ENCODE measurements around the gene GXYLT1.
A peak's percentile ranks its signal among the peaks of the same experiment; 100 is the strongest.
"Not testable (repeated sequence)": the region's sequence is repeated elsewhere in the genome, so short reads cannot be mapped to it uniquely, and the experiment has no call there.

Gene GXYLT1

GRCh38 chr12:42129595-42130204, 15.0 kb downstream of the GXYLT1 start:
- no peak for DNase-seq
- Mint-ChIP-seq H3K36me3 (ENCODE audit: low read depth) (peaks cover 11% of the 10 kb centered on the region), H3K9me3 (no peaks in the 10 kb centered on the region), H3K27me3 (no peaks in the 10 kb centered on the region), H3K4me1 (ENCODE audit: low read depth) (peaks cover 58% of the 10 kb centered on the region), H3K4me3 (no peak overlapping the region), H3K27ac (no peak overlapping the region)

- Mint-ChIP-seq H3K36me3 (ENCODE audit: low read depth) (peaks cover 11% of the 10 kb centered on the region), H3K9me3 (no peaks in the 10 kb centered on the region), H3K4me3 (no peak overlapping the region), H3K27ac (no peak overlapping the region), H3K4me1 (ENCODE audit: low read depth) (peaks cover 55% of the 10 kb centered on the region), H3K27me3 (no peaks in the 10 kb centered on the region)
- DNase-seq = no peak
Measured at GRCh38 chr12:42128888-42129287, 15.8 kb downstream of the GXYLT1 start.

- Mint-ChIP-seq H3K4me3 (no peak overlapping the region), H3K4me1 (ENCODE audit: low read depth) (peaks cover 51% of the 10 kb centered on the region), H3K9me3 (no peaks in the 10 kb centered on the region), H3K36me3 (ENCODE audit: low read depth) (peaks cover 8% of the 10 kb centered on the region), H3K27ac (no peak overlapping the region), H3K27me3 (no peaks in the 10 kb centered on the region)
- no peak for DNase-seq
Measured at GRCh38 chr12:42128327-42128726, 16.3 kb downstream of the GXYLT1 start.

- H3K36me3 Mint-ChIP-seq (ENCODE audit: low read depth) = peaks cover 6% of the 10 kb centered on the region
- DNase-seq = no peak
- peaks cover 44% of the 10 kb centered on the region for H3K4me1 Mint-ChIP-seq (ENCODE audit: low read depth)
- H3K27me3 Mint-ChIP-seq = no peaks in the 10 kb centered on the region
- no peak overlapping the region for H3K27ac Mint-ChIP-seq
- H3K4me3 Mint-ChIP-seq = no peak overlapping the region
- no peaks in the 10 kb centered on the region for H3K9me3 Mint-ChIP-seq
Measured at GRCh38 chr12:42126963-42127362, 17.7 kb downstream of the GXYLT1 start.

- no peak for DNase-seq
- Mint-ChIP-seq H3K27me3 (no peaks in the 10 kb centered on the region), H3K9me3 (no peaks in the 10 kb centered on the region), H3K36me3 (ENCODE audit: low read depth) (peaks cover 6% of the 10 kb centered on the region), H3K27ac (no peak overlapping the region), H3K4me3 (no peak overlapping the region), H3K4me1 (ENCODE audit: low read depth) (peaks cover 30% of the 10 kb centered on the region)
Measured at GRCh38 chr12:42125388-42125767, 19.3 kb downstream of the GXYLT1 start.

GRCh38 chr12:42124764-42125387, 19.8 kb downstream of the GXYLT1 start:
- H3K36me3 Mint-ChIP-seq (ENCODE audit: low read depth) = peaks cover 10% of the 10 kb centered on the region
- no peaks in the 10 kb centered on the region for H3K9me3 Mint-ChIP-seq
- peaks cover 29% of the 10 kb centered on the region for H3K4me1 Mint-ChIP-seq (ENCODE audit: low read depth)
- no peak overlapping the region for H3K27ac Mint-ChIP-seq
- no peak overlapping the region for H3K4me3 Mint-ChIP-seq
- no peaks in the 10 kb centered on the region for H3K27me3 Mint-ChIP-seq
- DNase-seq = no peak

GRCh38 chr12:42119085-42119633, 25.5 kb downstream of the GXYLT1 start:
- DNase-seq = no peak

GRCh38 chr12:42118136-42118879, 26.4 kb downstream of the GXYLT1 start:
- H3K27ac Mint-ChIP-seq = no peak overlapping the region
- no peak overlapping the region for H3K4me3 Mint-ChIP-seq
- H3K36me3 Mint-ChIP-seq (ENCODE audit: low read depth) = peaks cover 48% of the 10 kb centered on the region
- no peaks in the 10 kb centered on the region for H3K27me3 Mint-ChIP-seq
- peaks cover 17% of the 10 kb centered on the region for H3K4me1 Mint-ChIP-seq (ENCODE audit: low read depth)
- peaks cover 6% of the 10 kb centered on the region for H3K9me3 Mint-ChIP-seq
- DNase-seq = no peak

More at GRCh38 chr12:42119085-42119633, 25.5 kb downstream of the GXYLT1 start:
- H3K4me3 Mint-ChIP-seq = no peak overlapping the region
- H3K9me3 Mint-ChIP-seq = peaks cover 2% of the 10 kb centered on the region
- no peak overlapping the region for H3K27ac Mint-ChIP-seq
- peaks cover 17% of the 10 kb centered on the region for H3K4me1 Mint-ChIP-seq (ENCODE audit: low read depth)
- H3K27me3 Mint-ChIP-seq = no peaks in the 10 kb centered on the region
- peaks cover 42% of the 10 kb centered on the region for H3K36me3 Mint-ChIP-seq (ENCODE audit: low read depth)

- no peak overlapping the region for H3K27ac Mint-ChIP-seq
- peaks cover 3% of the 10 kb centered on the region for H3K9me3 Mint-ChIP-seq
- H3K4me1 Mint-ChIP-seq (ENCODE audit: low read depth) = no peaks in the 10 kb centered on the region
- no peaks in the 10 kb centered on the region for H3K27me3 Mint-ChIP-seq
- H3K36me3 Mint-ChIP-seq (ENCODE audit: low read depth) = peaks cover 60% of the 10 kb centered on the region
- H3K4me3 Mint-ChIP-seq = no peak overlapping the region
- no peak for DNase-seq
Measured at GRCh38 chr12:42109031-42109430, 35.6 kb downstream of the GXYLT1 start.

GRCh38 chr12:42106791-42107190, 37.9 kb downstream of the GXYLT1 start:
- not testable (repeated sequence) for H3K4me1 Mint-ChIP-seq (ENCODE audit: low read depth); DNase-seq; H3K27ac Mint-ChIP-seq; H3K9me3 Mint-ChIP-seq; H3K27me3 Mint-ChIP-seq; H3K4me3 Mint-ChIP-seq
- peaks cover 40% of the 10 kb centered on the region for H3K36me3 Mint-ChIP-seq (ENCODE audit: low read depth)

- no peak overlapping the region for H3K4me3 Mint-ChIP-seq
- no peaks in the 10 kb centered on the region for H3K27me3 Mint-ChIP-seq
- no peak overlapping the region for H3K27ac Mint-ChIP-seq
Measured at GRCh38 chr12:42104784-42105183, 39.9 kb downstream of the GXYLT1 start.

GRCh38 chr12:42104087-42104486, 40.6 kb downstream of the GXYLT1 start:
- Mint-ChIP-seq H3K27me3 (no peaks in the 10 kb centered on the region), H3K4me1 (ENCODE audit: low read depth) (peaks cover 3% of the 10 kb centered on the region), H3K9me3 (no peaks in the 10 kb centered on the region), H3K4me3 (no peak overlapping the region), H3K36me3 (ENCODE audit: low read depth) (peaks cover 18% of the 10 kb centered on the region), H3K27ac (peak overlapping the region; percentile 44)
- DNase-seq = no peak

More at GRCh38 chr12:42104784-42105183, 39.9 kb downstream of the GXYLT1 start:
- peaks cover 22% of the 10 kb centered on the region for H3K36me3 Mint-ChIP-seq (ENCODE audit: low read depth)
- H3K4me1 Mint-ChIP-seq (ENCODE audit: low read depth) = peaks cover 2% of the 10 kb centered on the region
- DNase-seq = no peak
- H3K9me3 Mint-ChIP-seq = no peaks in the 10 kb centered on the region

- Mint-ChIP-seq H3K36me3 (ENCODE audit: low read depth) (peaks cover 14% of the 10 kb centered on the region), H3K9me3 (no peaks in the 10 kb centered on the region), H3K27ac (no peak overlapping the region), H3K4me1 (ENCODE audit: low read depth) (peaks cover 10% of the 10 kb centered on the region), H3K27me3 (no peaks in the 10 kb centered on the region), H3K4me3 (no peak overlapping the region)
- DNase-seq = no peak
Measured at GRCh38 chr12:42103155-42103554, 41.5 kb downstream of the GXYLT1 start.

GRCh38 chr12:42102720-42103119, 42.0 kb downstream of the GXYLT1 start:
- H3K4me1 Mint-ChIP-seq (ENCODE audit: low read depth) = peaks cover 13% of the 10 kb centered on the region
- DNase-seq = no peak
- H3K4me3 Mint-ChIP-seq = no peak overlapping the region
- peaks cover 13% of the 10 kb centered on the region for H3K36me3 Mint-ChIP-seq (ENCODE audit: low read depth)
- no peaks in the 10 kb centered on the region for H3K9me3 Mint-ChIP-seq
- H3K27ac Mint-ChIP-seq = no peak overlapping the region
- no peaks in the 10 kb centered on the region for H3K27me3 Mint-ChIP-seq

- Mint-ChIP-seq H3K27ac (no peak overlapping the region), H3K4me3 (no peak overlapping the region), H3K36me3 (ENCODE audit: low read depth) (peaks cover 26% of the 10 kb centered on the region), H3K4me1 (ENCODE audit: low read depth) (peaks cover 40% of the 10 kb centered on the region), H3K9me3 (no peaks in the 10 kb centered on the region), H3K27me3 (no peaks in the 10 kb centered on the region)
- no peak for DNase-seq
Measured at GRCh38 chr12:42099433-42099832, 45.2 kb downstream of the GXYLT1 start.

All from activated T-cell treated with anti-CD3 and anti-CD28 coated beads, Interleukin-2, amount 50 U/mL, for 24 hours (primary cell).